Measurements from ENCODE around the gene MFSD12. TPM values are rescaled to one million over a fixed set of nuclear protein-coding genes. Genes with fewer than 3 reads are reported as not detected.

Gene MFSD12
- total RNA-seq, 1 donor from 2014 or later = 76.9 TPM

- H3K9me3 Mint-ChIP-seq = no peaks in the 10 kb centered on the region
- no peaks in the 10 kb centered on the region for H3K27me3 Mint-ChIP-seq
- no peak for TF ChIP-seq CTCF (IDR thresholded peaks at IDR 0.05)
- H3K27ac Mint-ChIP-seq = no peak overlapping the region
- CTCF ChIA-PET = no interaction called here
- no peak overlapping the region for H3K4me3 Mint-ChIP-seq
- H3K36me3 Mint-ChIP-seq (ENCODE audit: low read depth) = peaks cover 33% of the 10 kb centered on the region
- POLR2A ChIA-PET = no interaction called here
- intact Hi-C loops (cut with micrococcal nuclease) = no loop called here
- no peak for ATAC-seq (ENCODE audit: low read depth)
- DNase-seq = no peak
- peaks cover 15% of the 10 kb centered on the region for H3K4me1 Mint-ChIP-seq
Observed at GRCh38 chr19:3523361-3524077, 33.9 kb downstream of the MFSD12 start.

- H3K27me3 Mint-ChIP-seq = no peaks in the 10 kb centered on the region
- peaks cover 22% of the 10 kb centered on the region for H3K4me1 Mint-ChIP-seq
- TF ChIP-seq CTCF (IDR thresholded peaks at IDR 0.05) = no peak
- H3K36me3 Mint-ChIP-seq (ENCODE audit: low read depth) = peaks cover 33% of the 10 kb centered on the region
- H3K27ac Mint-ChIP-seq = no peak overlapping the region
- no peaks in the 10 kb centered on the region for H3K9me3 Mint-ChIP-seq
- no peak overlapping the region for H3K4me3 Mint-ChIP-seq
- no peak for DNase-seq
- CTCF ChIA-PET = no interaction called here
- no peak for ATAC-seq (ENCODE audit: low read depth)
- intact Hi-C loops (cut with micrococcal nuclease) = no loop called here
- POLR2A ChIA-PET = no interaction called here
Observed at GRCh38 chr19:3522421-3523360, 34.7 kb downstream of the MFSD12 start.

- ChIA-PET CTCF (no interaction called here), POLR2A (no interaction called here)
- TF ChIP-seq CTCF (IDR thresholded peaks at IDR 0.05) = no peak
- no peaks in the 10 kb centered on the region for H3K27me3 Mint-ChIP-seq
- peaks cover 30% of the 10 kb centered on the region for H3K36me3 Mint-ChIP-seq (ENCODE audit: low read depth)
- no peak overlapping the region for H3K27ac Mint-ChIP-seq
- H3K4me1 Mint-ChIP-seq = peaks cover 37% of the 10 kb centered on the region
- no peaks in the 10 kb centered on the region for H3K9me3 Mint-ChIP-seq
- DNase-seq (no peak), ATAC-seq (ENCODE audit: low read depth) (no peak)
- intact Hi-C loops (cut with micrococcal nuclease) = no loop called here
- no peak overlapping the region for H3K4me3 Mint-ChIP-seq
Observed at GRCh38 chr19:3521104-3521445, 36.3 kb downstream of the MFSD12 start.

- Mint-ChIP-seq H3K36me3 (ENCODE audit: low read depth) (peaks cover 30% of the 10 kb centered on the region), H3K27me3 (no peaks in the 10 kb centered on the region), H3K27ac (no peak overlapping the region), H3K9me3 (no peaks in the 10 kb centered on the region), H3K4me1 (peaks cover 44% of the 10 kb centered on the region), H3K4me3 (no peak overlapping the region)
- no peak for TF ChIP-seq CTCF (IDR thresholded peaks at IDR 0.05)
- CTCF ChIA-PET = no interaction called here
- ATAC-seq (ENCODE audit: low read depth) (no peak), DNase-seq (no peak)
- intact Hi-C loops (cut with micrococcal nuclease) = no loop called here
- POLR2A ChIA-PET = interaction anchor here (0.6 kb wide), 1 partner anchor 32 kb away, joined by 4 read pairs; no protein-coding TSS in a partner anchor
Observed at GRCh38 chr19:3520166-3521103, 37.0 kb downstream of the MFSD12 start.

Data from activated B cell treated with CpG ODN at 0.5 μM for 24 hours (primary cell).